Measurements from ENCODE around the gene ATG4C.

Gene ATG4C

GRCh38 chr1:62879962-62880361 is 96.0 kb downstream of the ATG4C start:
- ATAC-seq (ENCODE audit: low read depth) (no peak), DNase-seq (ENCODE audit: low spot score) (no peak)
- H3K27ac ChIP-seq (ENCODE audit: poor library complexity, severe bottlenecking) = no peak overlapping the region
- TF ChIP-seq CTCF (IDR thresholded peaks at IDR 0.05; ENCODE audit: poor library complexity, severe bottlenecking) = no peak
- no peak overlapping the region for H3K4me3 ChIP-seq (ENCODE audit: severe bottlenecking)
- H3K36me3 ChIP-seq (ENCODE audit: low read depth) = no peaks in the 10 kb centered on the region
- H3K4me1 ChIP-seq (ENCODE audit: insufficient read depth, poor library complexity, severe bottlenecking) = no peaks in the 10 kb centered on the region
- peaks cover 16% of the 10 kb centered on the region for H3K27me3 ChIP-seq (ENCODE audit: insufficient read depth, poor library complexity, severe bottlenecking)
- H3K9me3 ChIP-seq (ENCODE audit: severe bottlenecking) = peaks cover 2% of the 10 kb centered on the region

GRCh38 chr1:62882201-62883104 is 98.5 kb downstream of the ATG4C start:
- no peak overlapping the region for H3K4me3 ChIP-seq (ENCODE audit: severe bottlenecking)
- H3K9me3 ChIP-seq (ENCODE audit: severe bottlenecking) = peaks cover 2% of the 10 kb centered on the region
- no peaks in the 10 kb centered on the region for H3K36me3 ChIP-seq (ENCODE audit: low read depth)
- peaks cover 13% of the 10 kb centered on the region for H3K27me3 ChIP-seq (ENCODE audit: insufficient read depth, poor library complexity, severe bottlenecking)
- DNase-seq (ENCODE audit: low spot score) = no peak
- no peak for TF ChIP-seq CTCF (IDR thresholded peaks at IDR 0.05; ENCODE audit: poor library complexity, severe bottlenecking)
- no peaks in the 10 kb centered on the region for H3K4me1 ChIP-seq (ENCODE audit: insufficient read depth, poor library complexity, severe bottlenecking)
- ATAC-seq (ENCODE audit: low read depth) = peak; percentile 52; the same call in 2 of the 3 replicates
- H3K27ac ChIP-seq (ENCODE audit: poor library complexity, severe bottlenecking) = no peak overlapping the region

GRCh38 chr1:62884156-62884740 is 100.3 kb downstream of the ATG4C start:
- Histone ChIP-seq H3K4me1 (ENCODE audit: insufficient read depth, poor library complexity, severe bottlenecking) (no peaks in the 10 kb centered on the region), H3K9me3 (ENCODE audit: severe bottlenecking) (peaks cover 2% of the 10 kb centered on the region), H3K4me3 (ENCODE audit: severe bottlenecking) (no peak overlapping the region), H3K27me3 (ENCODE audit: insufficient read depth, poor library complexity, severe bottlenecking) (peaks cover 13% of the 10 kb centered on the region), H3K27ac (ENCODE audit: poor library complexity, severe bottlenecking) (no peak overlapping the region), H3K36me3 (ENCODE audit: low read depth) (no peaks in the 10 kb centered on the region)
- no peak for TF ChIP-seq CTCF (IDR thresholded peaks at IDR 0.05; ENCODE audit: poor library complexity, severe bottlenecking)
- ATAC-seq (ENCODE audit: low read depth) = no peak
- DNase-seq (ENCODE audit: low spot score) = no peak

- no peak overlapping the region for H3K27ac ChIP-seq (ENCODE audit: poor library complexity, severe bottlenecking)
- no peaks in the 10 kb centered on the region for H3K4me1 ChIP-seq (ENCODE audit: insufficient read depth, poor library complexity, severe bottlenecking)
- DNase-seq (ENCODE audit: low spot score) (no peak), ATAC-seq (ENCODE audit: low read depth) (no peak)
- peaks cover 13% of the 10 kb centered on the region for H3K27me3 ChIP-seq (ENCODE audit: insufficient read depth, poor library complexity, severe bottlenecking)
- no peak overlapping the region for H3K4me3 ChIP-seq (ENCODE audit: severe bottlenecking)
- TF ChIP-seq CTCF (IDR thresholded peaks at IDR 0.05; ENCODE audit: poor library complexity, severe bottlenecking) = no peak
- H3K9me3 ChIP-seq (ENCODE audit: severe bottlenecking) = no peaks in the 10 kb centered on the region
- no peaks in the 10 kb centered on the region for H3K36me3 ChIP-seq (ENCODE audit: low read depth)
These were observed 104.0 kb downstream of the ATG4C start for GRCh38 chr1:62887799-62888507.

Data from RWPE2 (cell line).